Skin epidermis (tissue), 12 donors: Measurements from ENCODE around the gene OR9Q1.

ENCODE experiments used
- H3K27ac ChIP-seq, 21 experiments: fragments of 200-600 bp; sonication (generic) in 11 of 21; one replicate each; pipeline ENCODE4 v1.5.0; 2020; ENCODE audit warnings: mild to moderate bottlenecking in 3 of 21, inconsistent platforms in 2 of 21, moderate library complexity in 2 of 21
- H3K4me3 ChIP-seq, 7 experiments: fragments of 200-600 bp; sonication (generic) in 2 of 7; one replicate each; pipeline ENCODE4 v1.5.0; 2020; ENCODE audit warnings: inconsistent platforms in 2 of 7, mild to moderate bottlenecking in 2 of 7, moderate library complexity in 1 of 7

The OR9Q1 gene

DNA sequence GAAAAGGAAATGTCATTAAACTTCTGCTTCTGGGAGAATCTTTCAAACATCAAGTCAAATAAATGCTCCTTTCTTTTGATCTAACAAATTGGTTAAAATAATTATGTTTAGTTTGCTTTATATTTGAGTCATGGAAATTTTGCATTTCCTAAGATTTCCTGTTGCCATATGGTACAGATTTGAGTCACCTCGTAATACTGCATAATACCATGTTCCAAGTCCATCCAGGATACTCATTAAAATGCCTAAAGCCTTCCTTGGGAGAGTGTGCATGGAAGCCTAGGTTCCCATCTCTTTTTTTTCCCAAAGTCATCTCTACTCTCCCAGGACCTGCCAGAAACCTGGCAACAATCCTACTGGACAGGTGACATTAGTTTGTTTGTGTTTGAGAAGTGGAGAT, 97.4 kb downstream of the OR9Q1 start:
- H3K27ac ChIP-seq: no peak overlapping the region
- no peak overlapping the region for H3K4me3 ChIP-seq

DNA sequence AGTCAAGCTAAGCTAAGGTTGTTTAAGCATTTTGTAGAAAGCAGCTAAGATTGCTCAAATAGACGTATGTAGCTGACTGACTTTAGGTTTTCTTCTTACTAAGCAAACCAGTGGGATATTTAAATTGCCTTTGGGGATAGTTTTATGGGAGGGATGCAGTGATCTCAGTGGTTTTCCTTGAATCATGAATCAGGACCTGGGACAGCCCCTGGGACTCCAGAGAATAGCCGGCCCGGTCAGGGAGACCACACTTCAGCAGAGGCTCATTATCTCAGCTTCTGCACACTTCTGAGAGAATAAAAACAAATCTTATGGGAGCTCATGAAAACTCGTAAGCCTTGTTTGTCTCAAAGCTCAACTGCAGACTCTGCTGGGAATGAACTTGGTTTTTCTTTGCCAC, 101.8 kb downstream of the OR9Q1 start, which contains the start of gene OR9I1:
Gene OR9I1 (minus strand): TSS at position 62 of the 400 bp plus-strand sequence. CDS start 6,086 bp downstream, outside the sequence.
- no peak within 1 kb of the TSS for H3K4me3 ChIP-seq

DNA sequence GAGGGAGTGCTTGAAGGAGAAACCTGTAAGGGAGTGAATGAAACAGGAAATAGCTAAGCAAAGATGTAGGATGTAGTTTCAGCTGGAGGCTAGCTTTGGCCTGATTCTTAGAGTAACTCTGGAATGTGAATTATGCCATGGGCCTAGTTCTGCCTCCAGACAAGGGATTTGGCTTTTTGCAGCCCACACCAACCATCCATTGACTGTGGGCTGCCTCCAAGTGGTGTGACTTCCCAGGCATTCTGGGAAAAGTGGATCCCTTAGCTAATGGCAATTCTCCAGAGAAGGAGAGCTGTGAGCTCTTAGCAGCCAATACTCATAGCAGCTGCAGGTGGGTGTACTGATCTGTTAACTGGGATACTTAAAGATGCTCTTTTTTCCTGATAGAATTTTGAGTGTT, 103.7 kb downstream of the OR9Q1 start:
- H3K4me3 ChIP-seq: no peak overlapping the region
- no peak overlapping the region for H3K27ac ChIP-seq

More for the DNA sequence above, 101.8 kb downstream of the OR9Q1 start, which contains the start of gene OR9I1:
- no peak within 1 kb of the TSS for H3K27ac ChIP-seq

DNA sequence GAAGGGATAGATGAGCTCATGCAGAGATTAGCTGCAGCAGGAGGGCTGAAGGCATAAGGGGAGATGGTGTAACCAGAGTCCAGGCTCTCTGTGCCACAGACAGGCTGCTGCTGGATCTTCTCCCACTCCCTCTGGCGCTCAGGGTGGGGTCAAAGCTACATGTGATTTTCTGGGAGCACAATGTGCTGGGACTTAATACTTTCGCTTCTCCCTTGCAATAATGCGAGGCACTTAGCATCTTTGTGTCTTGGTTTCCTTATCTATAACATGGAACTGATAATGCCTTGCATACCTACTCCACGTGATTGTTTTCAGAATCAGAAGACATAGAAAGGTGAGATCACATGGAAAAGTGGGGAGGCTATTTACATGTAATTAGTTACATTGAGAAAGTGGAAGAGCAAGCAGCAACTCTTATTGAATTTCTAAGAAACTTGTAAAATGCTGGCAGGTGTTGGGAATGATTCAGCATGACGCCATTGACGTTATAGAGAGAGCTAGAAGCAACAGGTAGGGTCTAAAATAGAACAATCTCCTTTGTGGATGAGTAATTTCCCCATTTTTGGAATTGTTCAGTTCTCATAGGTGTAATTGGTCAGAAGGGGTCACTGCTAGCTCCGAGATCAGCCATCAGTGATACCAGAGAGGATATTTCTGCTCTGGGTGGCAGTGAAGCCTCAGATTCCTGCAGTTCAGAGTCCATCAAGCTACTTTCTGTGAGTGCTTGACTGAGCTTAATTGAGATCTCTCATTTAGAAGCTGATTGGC, 109.8 kb downstream of the OR9Q1 start:
- Histone ChIP-seq H3K27ac (no peak overlapping the region), H3K4me3 (no peak overlapping the region)

DNA sequence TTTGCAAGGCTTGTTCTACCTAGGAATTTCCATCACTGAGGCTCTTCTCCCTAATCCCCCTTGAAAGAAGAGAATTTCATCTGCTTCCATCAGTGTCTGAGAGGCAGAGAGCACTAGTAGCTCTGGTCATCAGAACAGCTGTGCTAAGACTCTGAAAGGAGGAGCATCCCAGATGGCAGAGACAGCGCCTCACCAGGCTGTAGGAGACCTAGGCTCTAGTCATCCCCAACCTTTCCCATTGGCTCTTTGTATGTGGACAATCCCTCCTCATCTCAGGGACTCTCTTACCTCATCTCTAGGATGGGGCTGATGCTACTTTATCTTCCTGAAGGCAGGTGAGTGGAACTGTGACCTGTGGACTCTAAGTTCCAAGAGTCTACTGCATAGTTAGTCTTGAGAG, 110.5 kb downstream of the OR9Q1 start:
- Histone ChIP-seq H3K27ac (no peak overlapping the region), H3K4me3 (no peak overlapping the region)

DNA sequence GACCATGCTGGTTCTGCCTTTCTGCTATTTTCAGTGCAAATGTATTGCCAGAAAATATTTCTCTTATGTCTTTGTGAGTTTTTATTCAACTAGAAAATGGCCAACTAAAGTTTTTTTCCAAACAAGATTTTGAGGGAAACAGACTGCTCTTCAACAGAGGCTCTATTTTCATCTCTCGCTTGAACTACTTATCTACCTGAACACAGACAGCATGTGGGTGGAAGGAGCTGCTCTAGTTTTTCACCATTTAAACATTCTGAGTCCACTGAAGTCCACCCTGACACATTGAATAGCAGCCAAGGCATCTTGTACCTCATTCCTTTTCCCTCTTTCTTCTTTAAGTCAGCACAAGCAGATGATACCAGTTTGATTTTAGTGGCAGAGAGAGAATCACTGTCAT, 111.5 kb downstream of the OR9Q1 start:
- no peak overlapping the region for H3K4me3 ChIP-seq
- no peak overlapping the region for H3K27ac ChIP-seq

DNA sequence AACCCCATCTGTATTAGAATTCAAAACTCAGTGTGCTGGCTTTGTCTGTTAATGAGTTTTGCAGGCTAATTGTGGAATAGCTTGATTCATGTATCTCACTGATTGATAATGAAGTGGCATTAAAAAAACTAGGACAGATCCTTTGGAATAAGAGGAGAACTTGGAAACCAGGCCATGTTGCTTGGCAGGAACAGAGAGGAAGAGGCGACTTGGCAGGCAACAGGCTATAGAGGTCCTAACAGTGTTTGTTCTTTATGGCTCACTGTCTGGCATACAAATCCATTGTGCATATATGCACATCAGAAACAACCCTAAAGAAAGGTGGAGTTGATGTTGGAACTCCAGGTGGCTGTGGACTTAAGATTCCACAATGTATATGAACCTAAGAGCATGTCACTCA, 119.1 kb downstream of the OR9Q1 start:
- Histone ChIP-seq H3K27ac (no peak overlapping the region), H3K4me3 (no peak overlapping the region)

DNA sequence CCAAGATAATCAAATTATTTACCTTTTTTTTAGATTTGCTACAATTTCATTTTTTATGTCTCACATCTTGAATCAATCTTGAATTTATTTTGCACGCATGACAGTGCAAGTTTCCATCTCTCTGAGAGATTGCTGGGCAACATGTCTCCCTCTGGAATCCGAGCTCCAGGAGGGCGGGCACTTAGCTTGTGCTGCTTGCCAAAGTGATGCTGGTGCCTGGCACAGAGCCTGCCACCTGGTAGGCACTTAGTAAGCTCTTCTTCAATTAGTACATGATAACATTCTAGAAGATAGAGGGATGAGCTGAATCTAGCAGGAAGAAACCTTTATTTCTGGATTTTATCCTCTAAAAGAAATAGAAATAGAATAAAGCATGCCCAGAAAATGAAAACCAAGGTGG, 129.1 kb downstream of the OR9Q1 start:
- Histone ChIP-seq H3K4me3 (no peak overlapping the region), H3K27ac (no peak overlapping the region)

DNA sequence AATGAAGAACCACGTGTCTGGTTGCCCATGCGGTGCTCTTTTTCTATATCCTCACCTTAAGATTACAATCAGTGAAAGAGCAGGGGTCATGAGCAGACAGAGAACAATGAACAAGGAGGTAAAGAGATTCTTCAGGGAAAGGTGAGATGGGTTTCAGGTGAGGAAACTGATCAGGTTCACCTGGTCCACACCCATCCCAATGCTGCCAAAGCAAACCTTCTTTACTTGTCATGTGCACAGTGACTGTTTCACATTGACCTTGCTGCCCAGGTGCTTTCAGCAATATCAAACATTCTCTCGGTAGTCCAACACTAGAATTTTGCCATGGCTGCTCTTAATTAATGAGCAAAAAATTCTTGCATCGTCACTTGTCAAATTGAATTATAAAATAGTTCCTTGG, 140.7 kb downstream of the OR9Q1 start:
- Histone ChIP-seq H3K27ac (no peak overlapping the region), H3K4me3 (no peak overlapping the region)

DNA sequence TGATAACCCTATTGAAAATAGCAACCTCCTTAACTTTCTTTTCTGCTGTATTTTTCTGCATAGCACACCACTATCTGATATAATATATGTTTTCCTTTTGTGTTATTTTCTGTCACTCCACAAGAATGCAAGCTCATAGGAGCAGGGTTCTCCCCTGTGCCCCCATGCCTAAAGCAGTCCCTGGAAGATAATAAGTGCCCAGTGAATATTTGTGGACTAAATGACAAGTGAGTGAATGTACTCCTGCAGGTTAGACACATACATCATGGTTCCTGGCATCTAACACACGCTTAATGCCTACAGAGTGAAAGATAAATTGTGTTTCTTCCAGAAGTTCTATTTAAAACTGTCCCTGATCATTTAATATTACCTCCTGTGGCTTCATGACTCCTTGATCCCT, 141.3 kb downstream of the OR9Q1 start:
- Histone ChIP-seq H3K4me3 (no peak overlapping the region), H3K27ac (no peak overlapping the region)

DNA sequence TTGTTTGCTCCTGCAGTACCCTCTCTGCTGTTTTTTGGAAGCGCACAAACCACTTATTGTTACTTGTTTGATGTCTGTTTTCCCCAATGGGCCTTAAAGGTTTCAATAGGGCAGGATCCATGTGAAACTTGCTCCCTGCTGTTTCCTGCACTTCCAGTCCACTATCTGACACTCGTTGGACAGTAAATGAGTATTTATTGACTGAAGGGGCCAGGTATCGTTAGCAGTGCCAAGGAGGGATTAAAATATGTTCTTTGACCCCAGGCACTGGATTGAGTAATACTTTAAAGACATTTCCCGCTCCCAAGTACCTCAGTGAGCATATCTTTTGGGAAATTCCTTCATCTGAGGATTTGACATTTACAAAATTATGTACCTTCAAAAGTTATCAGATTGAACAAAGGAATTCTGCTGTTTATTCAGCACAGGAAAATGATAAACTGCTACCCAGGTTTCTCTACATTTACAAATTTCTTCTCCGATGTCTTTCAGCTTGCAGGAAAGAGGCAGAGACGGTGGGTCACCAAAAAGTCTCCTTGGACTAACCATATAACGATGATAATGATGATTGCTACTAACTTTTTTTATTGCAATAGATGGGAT, 141.9 kb downstream of the OR9Q1 start:
- H3K27ac ChIP-seq: no peak overlapping the region
- no peak overlapping the region for H3K4me3 ChIP-seq

DNA sequence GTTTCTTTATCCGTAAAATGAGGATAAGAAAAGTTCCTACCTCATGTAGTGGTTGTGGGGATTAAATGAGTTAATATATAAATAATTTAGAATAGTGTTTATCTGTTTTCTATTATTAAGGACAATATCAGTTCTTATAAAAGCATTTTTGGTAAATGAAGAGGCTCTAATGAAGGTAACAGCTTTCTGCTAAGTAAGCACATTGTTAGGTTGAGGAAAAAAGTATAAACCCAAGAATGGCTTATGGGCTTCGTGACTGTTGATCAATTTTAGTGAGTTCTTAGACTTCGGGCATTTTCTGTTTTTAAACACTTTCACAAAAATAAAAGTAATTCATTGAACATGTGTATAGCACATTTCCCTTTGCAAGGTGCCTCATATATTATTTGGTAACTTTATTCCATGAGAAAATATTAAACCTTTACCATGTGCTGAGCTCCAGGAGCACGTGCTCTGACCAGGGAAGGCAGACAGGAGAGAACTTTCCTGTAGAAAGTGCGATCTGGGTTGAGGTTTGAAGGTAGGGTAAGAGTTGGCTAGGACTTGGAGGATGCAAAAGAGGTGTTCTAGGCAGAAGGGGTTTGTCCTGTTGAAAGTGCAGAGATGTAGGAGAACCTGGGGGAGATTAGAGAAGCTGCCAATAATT, 153.9 kb downstream of the OR9Q1 start:
- Histone ChIP-seq H3K27ac (no peak overlapping the region), H3K4me3 (no peak overlapping the region)

DNA sequence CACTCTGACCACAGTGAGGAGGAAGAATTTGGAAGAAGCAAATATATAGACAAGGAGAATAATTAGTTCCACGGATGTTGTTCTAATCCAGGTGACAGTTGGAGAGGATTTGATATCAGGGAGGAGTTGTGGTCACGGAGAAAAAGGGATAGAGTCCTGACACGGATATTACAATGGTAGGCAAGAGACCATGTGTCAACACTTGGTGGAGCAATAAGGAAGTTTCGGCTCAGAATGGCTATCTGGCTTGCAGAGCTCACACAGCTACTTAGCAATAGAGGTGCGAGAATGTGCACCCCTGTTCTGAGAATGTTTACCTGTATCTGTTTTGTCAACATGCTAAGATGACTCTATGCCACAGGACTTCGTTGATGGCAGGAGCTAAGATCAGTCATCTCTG, 154.8 kb downstream of the OR9Q1 start:
- H3K27ac ChIP-seq: no peak overlapping the region
- no peak overlapping the region for H3K4me3 ChIP-seq

DNA sequence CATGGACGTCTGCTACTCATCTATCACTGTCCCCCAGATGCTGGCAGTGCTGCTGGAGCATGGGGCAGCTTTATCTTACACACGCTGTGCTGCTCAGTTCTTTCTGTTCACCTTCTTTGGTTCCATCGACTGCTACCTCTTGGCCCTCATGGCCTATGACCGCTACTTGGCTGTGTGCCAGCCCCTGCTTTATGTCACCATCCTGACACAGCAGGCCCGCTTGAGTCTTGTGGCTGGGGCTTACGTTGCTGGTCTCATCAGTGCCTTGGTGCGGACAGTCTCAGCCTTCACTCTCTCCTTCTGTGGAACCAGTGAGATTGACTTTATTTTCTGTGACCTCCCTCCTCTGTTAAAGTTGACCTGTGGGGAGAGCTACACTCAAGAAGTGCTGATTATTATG, 156.0 kb downstream of the OR9Q1 start:
- Histone ChIP-seq H3K4me3 (no peak overlapping the region), H3K27ac (no peak overlapping the region)

DNA sequence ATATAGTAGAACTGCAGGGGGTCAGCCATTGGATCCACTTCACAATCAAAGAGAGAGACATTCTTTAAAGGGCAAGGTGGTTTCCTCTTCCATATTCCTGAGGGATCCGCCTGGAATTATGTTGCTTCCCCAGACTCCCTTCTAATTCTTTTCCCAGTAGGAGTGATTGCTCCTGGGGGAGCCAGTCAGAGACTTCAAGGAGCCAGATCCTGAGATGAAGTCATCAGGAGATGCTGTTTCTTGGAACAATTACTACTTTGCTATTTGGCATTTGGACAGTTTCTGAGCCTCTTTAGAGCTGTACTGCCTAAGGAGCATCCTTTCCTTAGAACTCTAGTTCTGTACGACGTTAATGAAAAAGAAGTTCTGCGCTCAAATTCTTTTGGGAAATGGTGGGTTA, 163.3 kb downstream of the OR9Q1 start:
- H3K4me3 ChIP-seq: no peak overlapping the region

DNA sequence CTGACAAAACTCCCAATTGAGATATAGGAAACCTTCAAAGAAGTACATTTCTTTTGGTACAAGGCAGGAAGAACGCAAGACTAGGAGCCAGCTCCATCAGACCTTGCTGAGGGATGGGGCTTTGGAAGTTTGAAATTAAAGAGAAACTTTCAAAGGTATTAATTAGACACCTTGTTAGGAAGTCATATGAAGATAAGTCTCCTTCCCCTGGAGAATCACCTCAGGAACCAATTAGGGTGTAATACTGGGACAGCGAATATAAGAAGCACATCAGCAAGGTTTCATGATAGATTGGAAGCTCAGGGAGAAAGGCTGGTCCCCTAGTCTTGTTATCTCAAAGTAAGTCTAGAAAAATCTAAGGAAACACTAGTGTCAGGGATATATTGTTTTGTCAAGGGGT, 165.1 kb downstream of the OR9Q1 start, which contains the start of gene OR9Q2:
Gene OR9Q2 (plus strand): TSS at position 301 of the 400 bp plus-strand sequence. CDS start 1,421 bp downstream, outside the sequence.
- Histone ChIP-seq H3K27ac (no peak within 1 kb of the TSS), H3K4me3 (no peak within 1 kb of the TSS)

More for the DNA sequence above, 163.3 kb downstream of the OR9Q1 start:
- no peak overlapping the region for H3K27ac ChIP-seq

DNA sequence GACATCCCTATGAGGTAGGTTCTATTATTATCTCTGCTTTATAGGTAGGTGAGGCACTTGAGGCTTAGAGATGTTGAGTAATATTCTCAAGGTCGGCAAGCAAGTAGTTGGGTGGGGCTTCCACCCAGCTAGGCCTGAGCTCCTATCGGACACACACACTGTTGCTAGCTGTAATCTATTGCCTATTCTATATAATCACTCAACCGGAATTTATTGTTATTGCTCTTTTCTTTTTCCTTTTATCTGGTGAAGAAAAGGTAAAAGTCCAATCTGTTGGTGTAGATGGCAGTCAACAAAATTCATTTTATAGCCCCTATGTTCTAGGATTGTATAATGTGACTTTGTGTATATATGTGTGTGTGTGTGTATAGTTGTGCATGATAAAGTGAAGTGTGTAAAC, 168.5 kb downstream of the OR9Q1 start:
- H3K4me3 ChIP-seq: no peak overlapping the region
- H3K27ac ChIP-seq: no peak overlapping the region

DNA sequence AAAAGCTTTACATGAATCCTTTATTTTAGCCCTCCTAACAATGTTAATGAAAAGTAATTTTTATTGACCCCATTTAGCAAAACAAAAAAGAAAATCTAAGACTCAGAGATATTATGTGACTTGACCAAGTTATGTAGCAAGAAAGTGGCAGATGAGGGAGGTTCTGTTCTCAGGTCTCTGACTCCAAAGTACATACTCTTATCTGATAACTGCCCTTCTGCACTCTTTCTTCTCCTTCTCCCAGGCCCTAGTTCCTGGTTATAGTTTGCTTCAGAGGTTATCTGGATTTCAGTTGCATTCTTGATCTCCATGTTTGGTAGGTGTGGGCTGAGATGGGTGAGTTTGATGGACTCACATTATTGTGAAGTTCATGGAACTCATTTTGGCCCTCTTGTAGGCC, 169.7 kb downstream of the OR9Q1 start:
- Histone ChIP-seq H3K27ac (no peak overlapping the region), H3K4me3 (no peak overlapping the region)

DNA sequence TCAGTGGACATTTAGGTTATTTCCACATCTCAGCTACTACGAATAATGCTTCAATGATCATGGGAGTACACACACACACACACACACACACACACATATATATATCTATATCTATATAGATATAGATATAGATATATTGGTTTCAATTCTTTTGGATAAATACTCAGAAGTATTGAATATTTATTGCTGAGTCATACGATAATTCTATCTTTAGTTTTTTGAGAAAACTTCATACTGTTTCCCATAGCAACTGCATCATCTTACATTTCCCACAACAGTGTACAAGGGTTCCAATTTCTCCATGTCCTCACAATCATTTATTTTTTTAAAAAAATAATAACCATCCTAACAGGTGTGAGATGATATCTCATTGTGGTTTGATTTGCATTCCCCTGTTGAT, 172.3 kb downstream of the OR9Q1 start:
- Histone ChIP-seq H3K4me3 (no peak overlapping the region), H3K27ac (no peak overlapping the region)

DNA sequence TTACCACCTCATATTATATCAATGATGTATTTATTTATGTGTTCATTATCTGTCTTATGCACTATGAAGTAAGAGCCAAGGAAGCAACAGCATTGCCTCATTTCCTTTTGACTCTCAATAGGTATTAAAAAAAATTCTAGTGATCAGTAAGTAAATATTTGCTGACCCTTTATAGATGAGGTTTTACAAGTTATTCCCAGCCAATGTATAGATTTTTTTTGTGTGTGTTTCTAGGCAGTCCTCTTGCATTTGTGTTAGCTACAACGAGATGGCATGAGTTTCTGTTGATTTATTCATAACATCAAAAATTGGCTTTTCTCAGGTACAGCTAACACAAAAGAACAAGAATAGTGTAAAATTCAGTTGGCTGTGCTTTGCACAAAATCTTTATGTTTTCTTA, 175.6 kb downstream of the OR9Q1 start:
- Histone ChIP-seq H3K4me3 (no peak overlapping the region), H3K27ac (no peak overlapping the region)

DNA sequence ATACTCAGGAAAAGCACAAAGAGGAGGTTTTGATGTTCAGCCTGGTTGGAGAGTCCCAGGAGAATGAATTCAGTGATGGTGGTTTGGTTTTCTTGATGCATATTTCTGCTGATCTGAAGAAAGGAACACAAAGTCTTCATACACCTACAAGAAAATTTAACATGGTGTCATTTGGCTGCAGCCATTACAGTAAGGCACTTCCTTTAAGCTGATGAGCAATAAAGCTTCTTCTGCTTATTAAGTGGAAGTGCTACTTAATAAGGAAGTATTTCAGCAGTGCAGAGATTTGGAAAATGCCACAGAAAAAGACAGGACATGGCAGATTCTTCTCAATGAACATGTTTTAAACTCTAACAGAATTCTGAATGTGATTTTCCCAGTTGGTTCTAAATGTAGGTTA, 180.4 kb downstream of the OR9Q1 start, which contains the start of gene OR1S2:
Gene OR1S2 (minus strand): TSS at position 101 of the 400 bp plus-strand sequence. CDS start 0 bp downstream, at position 101.
- H3K27ac ChIP-seq: no peak within 1 kb of the TSS
- H3K4me3 ChIP-seq: no peak within 1 kb of the TSS
